Measurements from ENCODE around the gene FHIT.

DNA sequence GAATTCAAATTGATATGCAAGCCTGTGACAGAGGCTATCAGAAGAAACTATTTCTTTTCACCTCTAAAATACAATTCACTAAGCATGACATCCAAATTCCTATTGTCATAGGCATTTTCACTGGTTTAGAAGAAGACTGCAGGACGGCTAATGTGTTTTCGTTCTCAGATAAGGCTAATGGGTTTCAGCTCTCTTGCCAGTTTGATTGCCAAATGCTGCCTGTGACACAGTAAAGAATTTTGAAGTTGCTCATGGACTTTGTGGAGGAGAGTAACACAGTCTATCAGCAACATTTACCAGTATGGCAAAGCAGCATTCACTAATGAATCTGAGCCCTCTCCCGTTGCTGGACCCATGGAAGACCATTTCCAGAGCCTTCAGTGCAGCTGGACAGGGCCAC is 948.1 kb downstream of the FHIT start:
- TF ChIP-seq, protein P1, sequence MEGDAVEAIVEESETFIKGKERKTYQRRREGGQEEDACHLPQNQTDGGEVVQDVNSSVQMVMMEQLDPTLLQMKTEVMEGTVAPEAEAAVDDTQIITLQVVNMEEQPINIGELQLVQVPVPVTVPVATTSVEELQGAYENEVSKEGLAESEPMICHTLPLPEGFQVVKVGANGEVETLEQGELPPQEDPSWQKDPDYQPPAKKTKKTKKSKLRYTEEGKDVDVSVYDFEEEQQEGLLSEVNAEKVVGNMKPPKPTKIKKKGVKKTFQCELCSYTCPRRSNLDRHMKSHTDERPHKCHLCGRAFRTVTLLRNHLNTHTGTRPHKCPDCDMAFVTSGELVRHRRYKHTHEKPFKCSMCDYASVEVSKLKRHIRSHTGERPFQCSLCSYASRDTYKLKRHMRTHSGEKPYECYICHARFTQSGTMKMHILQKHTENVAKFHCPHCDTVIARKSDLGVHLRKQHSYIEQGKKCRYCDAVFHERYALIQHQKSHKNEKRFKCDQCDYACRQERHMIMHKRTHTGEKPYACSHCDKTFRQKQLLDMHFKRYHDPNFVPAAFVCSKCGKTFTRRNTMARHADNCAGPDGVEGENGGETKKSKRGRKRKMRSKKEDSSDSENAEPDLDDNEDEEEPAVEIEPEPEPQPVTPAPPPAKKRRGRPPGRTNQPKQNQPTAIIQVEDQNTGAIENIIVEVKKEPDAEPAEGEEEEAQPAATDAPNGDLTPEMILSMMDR (IDR thresholded peaks at IDR 0.05; ENCODE audit: poor library complexity) = no peak
- TF ChIP-seq EZH2phosphoT487 (IDR thresholded peaks at IDR 0.05; ENCODE audit: low read depth, severe bottlenecking, unreplicated experiment) = no peak
- TF ChIP-seq EZH2 (IDR thresholded peaks at IDR 0.05; ENCODE audit: borderline replicate concordance) = no peak

Measured in hepatocyte (in vitro differentiated cells).